K562 (cell line): ENCODE measurements around the gene MCM9. TPM values are rescaled to one million over a fixed set of nuclear protein-coding genes. Genes with fewer than 3 reads are reported as not detected.

Experiments used
- BHLHE40 ChIP-seq: IDR thresholded peaks from 2 replicates; pipeline ENCODE4 v1.6.1; 2011; ENCODE audit warnings: low read length, improper control_type of control experiment
- BMI1 ChIP-seq: fragments of 150-350 bp; IDR thresholded peaks from 2 replicates; pipeline ENCODE4 v1.6.1; 2014; ENCODE audit warnings: low read length
- EP400 ChIP-seq: fragments of 450-650 bp; IDR thresholded peaks from 2 replicates; pipeline ENCODE4 v1.6.1; 2017; ENCODE audit warnings: antibody characterized with exemption, mild to moderate bottlenecking, moderate library complexity
- HLTF ChIP-seq: fragments of 450-650 bp; IDR thresholded peaks from 2 replicates; pipeline ENCODE4 v1.6.1; 2016
- IRF2 ChIP-seq: sonication (generic); formaldehyde crosslinking; IDR thresholded peaks from 2 replicates; pipeline ENCODE4 v1.8.1; 2022; ENCODE audit warnings: mild to moderate bottlenecking, missing genetic modification reagents
- JUN ChIP-seq, 2 experiments: sonication (generic) in 1 of 2; formaldehyde crosslinking in 1 of 2; IDR thresholded peaks; 2 replicates each; pipeline versions ENCODE4 v1.6.1 to v1.8.0; 2012 to 2022; ENCODE audit warnings: borderline replicate concordance in 2 of 2, mild to moderate bottlenecking in 2 of 2, improper control_type of control experiment in 1 of 2, low read depth in 1 of 2, low read length in 1 of 2, missing genetic modification reagents in 1 of 2
- KDM5B ChIP-seq: fragments of 200-600 bp; sonication (generic); IDR thresholded peaks from 2 replicates; pipeline ENCODE4 v1.6.1; 2012; ENCODE audit warnings: low read depth, mild to moderate bottlenecking, moderate library complexity, low read length, control low read depth, inconsistent platforms; ENCODE audit not compliant: insufficient replicate concordance
- MAZ ChIP-seq, 2 experiments: fragments of 450-650 bp in 1 of 2; sonication (generic) in 1 of 2; formaldehyde crosslinking; IDR thresholded peaks in 1 of 2; conservative IDR thresholded peaks in 1 of 2; 2 replicates each; pipeline versions ENCODE4 v1.4.0 to v1.5.0; 2020; ENCODE audit warnings: mild to moderate bottlenecking in 1 of 2, missing genetic modification reagents in 1 of 2
- MED1 ChIP-seq: sonication (generic); formaldehyde crosslinking; IDR thresholded peaks from 2 replicates; pipeline ENCODE4 v1.8.1; 2023; ENCODE audit warnings: missing genetic modification reagents, borderline replicate concordance
- NCOA6 ChIP-seq: fragments of 450-650 bp; IDR thresholded peaks from 2 replicates; pipeline ENCODE4 v1.6.1; 2017; ENCODE audit warnings: mild to moderate bottlenecking
- PHF20 ChIP-seq: fragments of 450-650 bp; IDR thresholded peaks from 2 replicates; pipeline ENCODE4 v1.6.1; 2018; ENCODE audit not compliant: partially characterized antibody
- TCF7 ChIP-seq: sonication (generic); IDR thresholded peaks from 2 replicates; pipeline ENCODE4 v1.6.1; 2016; ENCODE audit warnings: antibody characterized with exemption, borderline replicate concordance
- TSC22D4 ChIP-seq: fragments of 450-650 bp; IDR thresholded peaks from 2 replicates; pipeline ENCODE4 v1.6.1; 2016; ENCODE audit warnings: missing genetic modification characterization, missing biosample characterization, control low read depth
- ZNF239 ChIP-seq: fragments of 250-450 bp; sonication (Bioruptor Pico); IDR thresholded peaks from 2 replicates; pipeline ENCODE4 v1.4.0; 2020; ENCODE audit warnings: mild to moderate bottlenecking
- ZNF76 ChIP-seq: fragments of 250-450 bp; sonication (Bioruptor Pico); IDR thresholded peaks from 2 replicates; pipeline ENCODE4 v1.4.0; 2020; ENCODE audit warnings: mild to moderate bottlenecking, moderate library complexity, borderline replicate concordance
- polyA plus RNA-seq, 8 experiments: library from polyadenylated mRNA; depleted of rRNA in 4 of 8; stranded (reverse) in 5 of 8; unstranded in 3 of 8; fragments of >200 nt; fragmentation: Nextera tagmentation in 2 of 8; fragmentation: Illumina TruSeq in 1 of 8; extraction: Ambion mirVana in 2 of 8; extraction: Trizol in 1 of 8; gene quantifications; 2 replicates each; pipeline versions ENCODE4 v1.2.1 to v1.2.3, GENCODE V29; 2011 to 2014; ENCODE audit warnings: inconsistent platforms in 1 of 8, missing spikeins in 1 of 8
- total RNA-seq, 7 experiments: library from RNA; depleted of rRNA in 6 of 7; stranded (reverse); fragments of >200 nt in 6 of 7; fragmentation: Illumina TruSeq in 2 of 7; extraction: Trizol in 2 of 7; gene quantifications; 2 replicates each; pipeline versions ENCODE4 v1.2.1 to v1.2.3, GENCODE V29; 2011 to 2021; ENCODE audit warnings: low replicate concordance in 1 of 7
- TF ChIP-seq, protein P1 (sequence below): fragments of 450-650 bp; IDR thresholded peaks from 2 replicates; pipeline ENCODE4 v1.7.1; 2018; ENCODE audit warnings: mild to moderate bottlenecking, low read depth; ENCODE audit not compliant: partially characterized antibody
- TF ChIP-seq, protein P2 (sequence below), 2 experiments: IDR thresholded peaks; 2 replicates each; pipeline ENCODE4 v1.6.1; 2011; ENCODE audit warnings: borderline replicate concordance in 1 of 2, control low read depth in 1 of 2, low read depth in 1 of 2, low read length in 1 of 2, mild to moderate bottlenecking in 1 of 2, mixed read lengths in 1 of 2, moderate library complexity in 1 of 2; ENCODE audit not compliant: insufficient read depth in 1 of 2, insufficient read length in 1 of 2, poor library complexity in 1 of 2, severe bottlenecking in 1 of 2; ENCODE audit errors: extremely low read depth in 1 of 2
- TF ChIP-seq, protein P3 (sequence below): sonication (generic); formaldehyde crosslinking; IDR thresholded peaks from 2 replicates; pipeline ENCODE4 v1.8.0; 2023; ENCODE audit warnings: mild to moderate bottlenecking, missing genetic modification reagents
- TF ChIP-seq, protein P4 (sequence below), 2 experiments: fragments of 450-650 bp; conservative IDR thresholded peaks; 2 replicates each; pipeline ENCODE4 v1.6.1; 2017; ENCODE audit warnings: mild to moderate bottlenecking in 2 of 2, moderate library complexity in 2 of 2

Gene MCM9
- total and polyA plus RNA-seq, 9 of the 15 experiments (the other 6 are each of a cell fraction or from before 2014, with no cell fraction given), result 4.8 to 16.7 (median 11.6) TPM

DNA sequence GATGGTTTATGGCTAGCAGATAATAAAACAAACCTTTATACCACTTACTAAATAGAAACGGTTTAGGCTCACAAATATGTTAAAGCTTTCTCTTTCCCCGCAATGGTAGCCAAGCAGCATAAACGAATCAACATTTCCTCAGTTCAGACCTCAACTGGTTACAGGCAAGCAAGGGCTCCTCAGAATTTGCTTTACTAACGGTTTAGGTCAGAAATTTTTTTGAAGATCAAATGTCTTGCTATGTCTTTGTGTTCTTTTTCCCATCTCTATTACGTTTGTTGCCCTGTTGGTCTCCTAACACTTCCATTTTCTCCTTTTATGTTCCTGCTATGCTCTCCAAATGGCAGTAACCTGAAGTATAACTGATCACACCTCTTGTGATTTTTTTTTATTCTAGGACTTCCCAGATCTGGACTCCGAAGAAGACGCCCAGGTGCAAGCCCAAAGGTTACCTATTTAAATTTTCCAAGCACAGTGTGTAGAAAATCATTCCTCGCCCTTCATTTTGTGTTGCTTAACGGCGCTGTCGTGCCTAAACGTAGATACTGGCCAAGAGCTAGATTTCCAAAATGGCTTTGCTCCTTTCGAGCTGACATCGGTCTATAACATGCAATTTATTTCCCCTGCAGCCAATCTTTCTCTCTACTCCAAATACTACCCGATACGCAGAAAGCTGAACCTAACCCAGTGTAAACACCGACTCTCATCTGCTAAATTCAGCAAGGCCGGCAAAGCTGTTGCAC, 41.7 kb downstream of the MCM9 start (continued):
- TF ChIP-seq, protein P1, sequence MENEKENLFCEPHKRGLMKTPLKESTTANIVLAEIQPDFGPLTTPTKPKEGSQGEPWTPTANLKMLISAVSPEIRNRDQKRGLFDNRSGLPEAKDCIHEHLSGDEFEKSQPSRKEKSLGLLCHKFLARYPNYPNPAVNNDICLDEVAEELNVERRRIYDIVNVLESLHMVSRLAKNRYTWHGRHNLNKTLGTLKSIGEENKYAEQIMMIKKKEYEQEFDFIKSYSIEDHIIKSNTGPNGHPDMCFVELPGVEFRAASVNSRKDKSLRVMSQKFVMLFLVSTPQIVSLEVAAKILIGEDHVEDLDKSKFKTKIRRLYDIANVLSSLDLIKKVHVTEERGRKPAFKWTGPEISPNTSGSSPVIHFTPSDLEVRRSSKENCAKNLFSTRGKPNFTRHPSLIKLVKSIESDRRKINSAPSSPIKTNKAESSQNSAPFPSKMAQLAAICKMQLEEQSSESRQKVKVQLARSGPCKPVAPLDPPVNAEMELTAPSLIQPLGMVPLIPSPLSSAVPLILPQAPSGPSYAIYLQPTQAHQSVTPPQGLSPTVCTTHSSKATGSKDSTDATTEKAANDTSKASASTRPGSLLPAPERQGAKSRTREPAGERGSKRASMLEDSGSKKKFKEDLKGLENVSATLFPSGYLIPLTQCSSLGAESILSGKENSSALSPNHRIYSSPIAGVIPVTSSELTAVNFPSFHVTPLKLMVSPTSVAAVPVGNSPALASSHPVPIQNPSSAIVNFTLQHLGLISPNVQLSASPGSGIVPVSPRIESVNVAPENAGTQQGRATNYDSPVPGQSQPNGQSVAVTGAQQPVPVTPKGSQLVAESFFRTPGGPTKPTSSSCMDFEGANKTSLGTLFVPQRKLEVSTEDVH, result peak; percentile 66
- TF ChIP-seq TCF7, result no peak
- TF ChIP-seq, protein P2, sequence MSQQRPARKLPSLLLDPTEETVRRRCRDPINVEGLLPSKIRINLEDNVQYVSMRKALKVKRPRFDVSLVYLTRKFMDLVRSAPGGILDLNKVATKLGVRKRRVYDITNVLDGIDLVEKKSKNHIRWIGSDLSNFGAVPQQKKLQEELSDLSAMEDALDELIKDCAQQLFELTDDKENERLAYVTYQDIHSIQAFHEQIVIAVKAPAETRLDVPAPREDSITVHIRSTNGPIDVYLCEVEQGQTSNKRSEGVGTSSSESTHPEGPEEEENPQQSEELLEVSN (IDR thresholded peaks at IDR 0.05; ENCODE audit: borderline replicate concordance in 1 of 2, extremely low read depth in 1 of 2, insufficient read depth in 1 of 2, insufficient read length in 1 of 2, low read depth in 1 of 2, low read length in 1 of 2, poor library complexity in 1 of 2, severe bottlenecking in 1 of 2), result no peak
- TF ChIP-seq BMI1, result no peak
- TF ChIP-seq JUN (IDR thresholded peaks at IDR 0.05; ENCODE audit: borderline replicate concordance, low read depth, low read length), result no peak
- TF ChIP-seq JUN (CRISPR knock-in tag; IDR thresholded peaks at IDR 0.05; ENCODE audit: borderline replicate concordance), result no peak
- TF ChIP-seq HLTF, result peak; percentile 85; the same call in 1 of the 2 replicates
- peak; percentile 46 for TF ChIP-seq PHF20
- TF ChIP-seq IRF2 (CRISPR knock-in tag), result no peak
- TF ChIP-seq BHLHE40, result no peak
- TF ChIP-seq, protein P3, sequence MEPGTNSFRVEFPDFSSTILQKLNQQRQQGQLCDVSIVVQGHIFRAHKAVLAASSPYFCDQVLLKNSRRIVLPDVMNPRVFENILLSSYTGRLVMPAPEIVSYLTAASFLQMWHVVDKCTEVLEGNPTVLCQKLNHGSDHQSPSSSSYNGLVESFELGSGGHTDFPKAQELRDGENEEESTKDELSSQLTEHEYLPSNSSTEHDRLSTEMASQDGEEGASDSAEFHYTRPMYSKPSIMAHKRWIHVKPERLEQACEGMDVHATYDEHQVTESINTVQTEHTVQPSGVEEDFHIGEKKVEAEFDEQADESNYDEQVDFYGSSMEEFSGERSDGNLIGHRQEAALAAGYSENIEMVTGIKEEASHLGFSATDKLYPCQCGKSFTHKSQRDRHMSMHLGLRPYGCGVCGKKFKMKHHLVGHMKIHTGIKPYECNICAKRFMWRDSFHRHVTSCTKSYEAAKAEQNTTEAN (CRISPR knock-in tag), result no peak
- TF ChIP-seq, protein P4, sequence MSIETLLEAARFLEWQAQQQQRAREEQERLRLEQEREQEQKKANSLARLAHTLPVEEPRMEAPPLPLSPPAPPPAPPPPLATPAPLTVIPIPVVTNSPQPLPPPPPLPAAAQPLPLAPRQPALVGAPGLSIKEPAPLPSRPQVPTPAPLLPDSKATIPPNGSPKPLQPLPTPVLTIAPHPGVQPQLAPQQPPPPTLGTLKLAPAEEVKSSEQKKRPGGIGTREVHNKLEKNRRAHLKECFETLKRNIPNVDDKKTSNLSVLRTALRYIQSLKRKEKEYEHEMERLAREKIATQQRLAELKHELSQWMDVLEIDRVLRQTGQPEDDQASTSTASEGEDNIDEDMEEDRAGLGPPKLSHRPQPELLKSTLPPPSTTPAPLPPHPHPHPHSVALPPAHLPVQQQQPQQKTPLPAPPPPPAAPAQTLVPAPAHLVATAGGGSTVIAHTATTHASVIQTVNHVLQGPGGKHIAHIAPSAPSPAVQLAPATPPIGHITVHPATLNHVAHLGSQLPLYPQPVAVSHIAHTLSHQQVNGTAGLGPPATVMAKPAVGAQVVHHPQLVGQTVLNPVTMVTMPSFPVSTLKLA (conservative IDR thresholded peaks at IDR 0.05), result peak in 1 of 2 experiments; percentile 34; a peak in 2 of 4 replicates
- TF ChIP-seq ZNF76 (CRISPR knock-in tag), result no peak
- no peak for TF ChIP-seq ZNF239 (CRISPR knock-in tag)
- TF ChIP-seq NCOA6, result no peak
- TF ChIP-seq MED1 (CRISPR knock-in tag), result no peak
- peak; percentile 55 for TF ChIP-seq EP400
- 0 out of 4 replicates have a peak, but pooled peaks of 1 of the 2 experiments have one; percentile 60 for TF ChIP-seq MAZ (CRISPR knock-in tag; conservative IDR thresholded peaks at IDR 0.05 in 1 of 2, IDR thresholded peaks at IDR 0.05 in 1 of 2)
- no peak for TF ChIP-seq TSC22D4 (tag)
- no peak for TF ChIP-seq KDM5B
